Measurements from ENCODE around the gene ACAD11.

Gene ACAD11

DNA sequence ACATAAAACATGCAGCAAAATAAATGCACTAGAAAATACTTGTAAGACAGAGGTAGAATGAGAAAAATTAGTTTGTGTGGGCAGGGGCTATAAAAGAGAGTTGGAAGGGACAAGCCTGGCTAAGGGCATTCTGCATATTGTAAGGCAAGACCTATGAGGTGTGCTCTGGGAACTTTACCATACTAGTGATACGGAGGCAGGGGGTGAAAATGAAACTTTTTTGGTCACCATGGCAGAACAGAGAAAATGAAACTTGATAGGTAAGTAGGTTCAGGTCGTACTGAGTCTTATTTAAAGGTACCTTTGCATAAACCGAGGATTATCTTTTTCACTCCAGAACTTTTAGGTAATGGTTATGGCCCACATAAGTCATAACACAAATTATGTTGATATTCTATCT lies 137.3 kb downstream of the ACAD11 start:
- ATAC-seq = no peak
- no peak for TF ChIP-seq CSRNP3 (CRISPR knock-in tag; IDR thresholded peaks at IDR 0.05)

GRCh38 chr3:132521901-132522300 lies 137.7 kb downstream of the ACAD11 start:
- no peak for TF ChIP-seq ZNF70 (CRISPR knock-in tag; IDR thresholded peaks at IDR 0.05)
- TF ChIP-seq ARNTL (CRISPR knock-in tag; IDR thresholded peaks at IDR 0.05; ENCODE audit: borderline replicate concordance, low read depth) = no peak
- no peak for TF ChIP-seq ISL1 (CRISPR knock-in tag; IDR thresholded peaks at IDR 0.05)
- TF ChIP-seq TSHZ2 (CRISPR knock-in tag; IDR thresholded peaks at IDR 0.05) = no peak
- TF ChIP-seq CSRNP3 (CRISPR knock-in tag; IDR thresholded peaks at IDR 0.05) = no peak
- no peak for TF ChIP-seq ZNF565 (CRISPR knock-in tag; conservative IDR thresholded peaks at IDR 0.05; ENCODE audit: low read depth)
- TF ChIP-seq PPARA (CRISPR knock-in tag; IDR thresholded peaks at IDR 0.05; ENCODE audit: borderline replicate concordance) = no peak
- TF ChIP-seq TOX (CRISPR knock-in tag; IDR thresholded peaks at IDR 0.05; ENCODE audit: borderline replicate concordance) = no peak
- TF ChIP-seq RARB (CRISPR knock-in tag; IDR thresholded peaks at IDR 0.05) = no peak
- TF ChIP-seq ZFP3 (CRISPR knock-in tag; IDR thresholded peaks at IDR 0.05) = no peak
- no peak for TF ChIP-seq BACH2 (CRISPR knock-in tag; IDR thresholded peaks at IDR 0.05; ENCODE audit: borderline replicate concordance)
- no peak for TF ChIP-seq OSR1 (CRISPR knock-in tag; IDR thresholded peaks at IDR 0.05)
- TF ChIP-seq ZC3H10 (CRISPR knock-in tag; IDR thresholded peaks at IDR 0.05) = no peak
- no peak for TF ChIP-seq ZNF8 (CRISPR knock-in tag; IDR thresholded peaks at IDR 0.05)
- ATAC-seq = no peak

DNA sequence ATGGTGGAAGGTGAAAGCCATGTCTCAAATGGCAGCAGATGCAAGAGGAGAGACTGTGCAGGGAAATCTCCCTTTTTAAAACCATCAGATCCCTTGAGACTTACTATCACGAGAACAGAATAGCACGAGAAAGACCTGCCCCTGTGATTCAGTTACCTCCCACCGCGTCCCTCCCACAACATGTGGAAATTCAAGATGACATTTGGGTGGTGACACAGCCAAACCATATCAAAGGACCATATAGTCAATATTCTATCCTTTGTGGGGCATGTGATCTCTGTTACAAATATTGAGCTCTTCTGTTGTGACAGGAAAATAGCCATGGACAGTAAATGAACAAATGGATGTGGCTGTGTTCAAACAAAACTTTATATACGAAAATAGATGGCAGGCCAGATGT lies 139.7 kb downstream of the ACAD11 start:
- TF ChIP-seq, protein P1, sequence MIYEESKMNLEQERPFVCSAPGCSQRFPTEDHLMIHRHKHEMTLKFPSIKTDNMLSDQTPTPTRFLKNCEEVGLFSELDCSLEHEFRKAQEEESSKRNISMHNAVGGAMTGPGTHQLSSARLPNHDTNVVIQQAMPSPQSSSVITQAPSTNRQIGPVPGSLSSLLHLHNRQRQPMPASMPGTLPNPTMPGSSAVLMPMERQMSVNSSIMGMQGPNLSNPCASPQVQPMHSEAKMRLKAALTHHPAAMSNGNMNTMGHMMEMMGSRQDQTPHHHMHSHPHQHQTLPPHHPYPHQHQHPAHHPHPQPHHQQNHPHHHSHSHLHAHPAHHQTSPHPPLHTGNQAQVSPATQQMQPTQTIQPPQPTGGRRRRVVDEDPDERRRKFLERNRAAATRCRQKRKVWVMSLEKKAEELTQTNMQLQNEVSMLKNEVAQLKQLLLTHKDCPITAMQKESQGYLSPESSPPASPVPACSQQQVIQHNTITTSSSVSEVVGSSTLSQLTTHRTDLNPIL (CRISPR knock-in tag; IDR thresholded peaks at IDR 0.05; ENCODE audit: low read depth) = no peak
- TF ChIP-seq ESRRG (CRISPR knock-in tag; IDR thresholded peaks at IDR 0.05) (no peak), ISL1 (CRISPR knock-in tag; IDR thresholded peaks at IDR 0.05) (no peak), BACH2 (CRISPR knock-in tag; IDR thresholded peaks at IDR 0.05; ENCODE audit: borderline replicate concordance) (no peak), ZFP3 (CRISPR knock-in tag; IDR thresholded peaks at IDR 0.05) (no peak), TSHZ2 (CRISPR knock-in tag; IDR thresholded peaks at IDR 0.05) (no peak), SNAI2 (CRISPR knock-in tag; IDR thresholded peaks at IDR 0.05) (no peak), ZFP30 (CRISPR knock-in tag; IDR thresholded peaks at IDR 0.05) (no peak), OSR1 (CRISPR knock-in tag; IDR thresholded peaks at IDR 0.05) (no peak), CSRNP3 (CRISPR knock-in tag; IDR thresholded peaks at IDR 0.05) (no peak), ZNF565 (CRISPR knock-in tag; conservative IDR thresholded peaks at IDR 0.05; ENCODE audit: low read depth) (no peak), RARB (CRISPR knock-in tag; IDR thresholded peaks at IDR 0.05) (no peak), CSDC2 (CRISPR knock-in tag; IDR thresholded peaks at IDR 0.05) (no peak), PPARA (CRISPR knock-in tag; IDR thresholded peaks at IDR 0.05; ENCODE audit: borderline replicate concordance) (no peak), ZC3H10 (CRISPR knock-in tag; IDR thresholded peaks at IDR 0.05) (no peak), ZNF70 (CRISPR knock-in tag; IDR thresholded peaks at IDR 0.05) (no peak)
- TF ChIP-seq, protein P2, sequence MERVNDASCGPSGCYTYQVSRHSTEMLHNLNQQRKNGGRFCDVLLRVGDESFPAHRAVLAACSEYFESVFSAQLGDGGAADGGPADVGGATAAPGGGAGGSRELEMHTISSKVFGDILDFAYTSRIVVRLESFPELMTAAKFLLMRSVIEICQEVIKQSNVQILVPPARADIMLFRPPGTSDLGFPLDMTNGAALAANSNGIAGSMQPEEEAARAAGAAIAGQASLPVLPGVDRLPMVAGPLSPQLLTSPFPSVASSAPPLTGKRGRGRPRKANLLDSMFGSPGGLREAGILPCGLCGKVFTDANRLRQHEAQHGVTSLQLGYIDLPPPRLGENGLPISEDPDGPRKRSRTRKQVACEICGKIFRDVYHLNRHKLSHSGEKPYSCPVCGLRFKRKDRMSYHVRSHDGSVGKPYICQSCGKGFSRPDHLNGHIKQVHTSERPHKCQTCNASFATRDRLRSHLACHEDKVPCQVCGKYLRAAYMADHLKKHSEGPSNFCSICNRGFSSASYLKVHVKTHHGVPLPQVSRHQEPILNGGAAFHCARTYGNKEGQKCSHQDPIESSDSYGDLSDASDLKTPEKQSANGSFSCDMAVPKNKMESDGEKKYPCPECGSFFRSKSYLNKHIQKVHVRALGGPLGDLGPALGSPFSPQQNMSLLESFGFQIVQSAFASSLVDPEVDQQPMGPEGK (CRISPR knock-in tag; IDR thresholded peaks at IDR 0.05; ENCODE audit: borderline replicate concordance) = no peak
- ATAC-seq = no peak

Measured in SK-N-SH treated with all-trans-retinoic acid at 6 μM for 48 hours (cell line).